Stomach (tissue), 9 donors: Measurements from ENCODE around the gene CNTNAP3B. TPM values are rescaled to one million over a fixed set of nuclear protein-coding genes. Genes with fewer than 3 reads are reported as not detected.
"Not testable (repeated sequence)": the region's sequence is repeated elsewhere in the genome, so short reads cannot be mapped to it uniquely, and the experiment has no call there.

ENCODE experiments used
- DNase-seq, 2 donors: peaks; one replicate each; pipeline versions ENCODE4 v3.0.0 to v3.0.0-alpha.2; 2013 to 2019
- H3K27ac ChIP-seq, 5 donors: fragments of 200-600 bp in 4 of 5; sonication (generic) in 4 of 5; one replicate each; pipeline ENCODE4 v1.5.1; 2013 to 2019; ENCODE audit warnings: mild to moderate bottlenecking in 1 of 5, moderate library complexity in 1 of 5
- H3K27me3 ChIP-seq, 3 donors: fragments of 200-600 bp; sonication (generic); one replicate each; pipeline ENCODE4 v1.5.1; 2017 to 2019; ENCODE audit warnings: mixed run types in 1 of 3
- H3K36me3 ChIP-seq, 4 donors: fragments of 200-600 bp; sonication (generic); 1 replicate in 3 of 4; 2 replicates in 1 of 4; pipeline ENCODE4 v1.5.1; 2016 to 2019
- H3K4me1 ChIP-seq, 4 donors: fragments of 200-600 bp; sonication (generic); one replicate each; pipeline ENCODE4 v1.5.1; 2016 to 2019
- H3K4me3 ChIP-seq, 4 donors: fragments of 200-600 bp; sonication (generic) in 3 of 4; one replicate each; pipeline ENCODE4 v1.5.1; 2016 to 2019; ENCODE audit warnings: mild to moderate bottlenecking in 1 of 4
- H3K9me3 ChIP-seq, 4 donors: fragments of 200-600 bp; sonication (generic); one replicate each; pipeline ENCODE4 v1.5.1; 2016 to 2019
- WGBS, 5 donors: extraction: QIAGEN DNeasy Blood & Tissue Kit in 3 of 5; methylation state at CpG; one replicate each; pipeline versions ENCODE4 v1.1.5 to v1.1.7; 2013 to 2018; 5-methylcytosine and 5-hydroxymethylcytosine counted together
- intact Hi-C: fragments of 100-400 bp; cut with DNase I; formaldehyde crosslinking; loops from one replicate; pipeline ENCODE4 v1.15.1; 2023; ENCODE audit warnings: low total_unique reads
- polyA plus RNA-seq, 3 donors: library from polyadenylated mRNA; stranded (reverse); fragments of 200-250 nt; gene quantifications; one replicate each; pipeline ENCODE4 v1.2.3, GENCODE V29; 2013
- small RNA-seq, 4 donors: library from RNA; depleted of rRNA; stranded (forward); fragments of <200 nt; gene quantifications; one replicate each; pipeline ENCODE3, GENCODE V24; 2016
- total RNA-seq, 5 donors: library from RNA; depleted of rRNA; stranded (reverse); fragments of >200 nt; gene quantifications; one replicate each; pipeline versions ENCODE4 v1.1.0 to v1.2.3, GENCODE V29; 2014 to 2016
- donor health status: healthy with polysubstance abuse.
- donor health status: Bipolar disorder and iron deficiency.
- donor health status: healthy.

Gene CNTNAP3B
- total and polyA plus RNA-seq, 8 donors: 0.25 to 29.2 (median 8.4) TPM

DNA sequence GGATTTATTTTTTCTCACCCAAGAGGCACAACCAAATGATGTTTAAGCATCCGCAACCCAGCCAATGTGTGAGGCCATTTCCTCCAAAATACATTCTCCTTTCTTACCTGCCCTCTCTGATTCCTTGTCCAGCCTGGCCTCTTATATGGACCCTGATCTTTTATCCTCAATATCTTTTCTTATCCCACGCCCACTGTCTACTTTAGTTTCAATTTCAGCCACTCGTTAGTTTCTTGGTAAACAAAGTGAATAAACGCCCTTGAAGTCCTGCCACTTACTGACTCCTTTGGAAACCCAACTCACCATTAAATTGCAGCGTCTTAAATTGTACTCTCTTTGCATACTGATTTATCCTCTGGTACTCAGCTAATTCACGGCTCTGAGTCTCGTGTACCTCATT, 281.4 kb downstream of the CNTNAP3B start:
- WGBS, 5 donors: no CpG with 5 or more reads among the region's 7 CpGs
- H3K4me3 ChIP-seq, DNase-seq, H3K27me3 ChIP-seq, H3K9me3 ChIP-seq, H3K27ac ChIP-seq, H3K4me1 ChIP-seq, H3K36me3 ChIP-seq, intact Hi-C loops: not testable (repeated sequence)

Small RNA genes within 50 kb of the gene (small RNA-seq; reads per million reads assigned to genes)
- 0 reads per million in 4 donors for gene RN7SL343P

Other genes with a start within 250 kb of the CNTNAP3B start
- gene SPATA31A6, start 54.2 kb upstream of the CNTNAP3B start, total RNA-seq: not detected
- not detected for gene SPATA31A6, start 54.2 kb upstream of the CNTNAP3B start, polyA plus RNA-seq